ENCODE data around the gene EXOC6.

DNA sequence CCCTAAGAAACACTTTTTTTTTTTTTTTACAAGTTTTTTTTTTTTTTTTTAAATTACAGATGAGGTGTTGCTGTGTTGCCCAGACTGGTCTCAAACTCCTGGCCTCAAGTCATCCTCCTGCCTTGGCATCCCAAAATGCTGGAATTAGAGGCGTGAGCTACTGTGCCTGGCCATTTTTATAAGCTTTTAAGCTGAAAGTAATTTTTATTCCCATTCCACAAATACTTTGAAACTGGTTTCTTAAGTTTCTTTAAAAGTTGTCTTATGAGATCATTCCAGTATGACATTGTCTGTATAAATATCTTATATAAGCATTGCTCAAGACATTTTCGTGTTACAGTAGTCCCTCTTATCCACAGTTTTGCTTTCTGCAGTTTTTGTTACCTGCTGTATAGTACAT is 150.9 kb downstream of the EXOC6 start:
- TF ChIP-seq CTCF (conservative IDR thresholded peaks at IDR 0.05 in 1 of 2, IDR thresholded peaks at IDR 0.05 in 1 of 2; ENCODE audit: extremely low read depth in 1 of 2, insufficient read depth in 1 of 2, low read depth in 1 of 2, low read length in 2 of 2) (no peak), EZH2 (IDR thresholded peaks at IDR 0.05; ENCODE audit: borderline replicate concordance, low read length) (no peak)

Data from mammary epithelial cell (primary cell).